Tibial nerve (tissue), 4 donors: ENCODE data around the gene EHF. TPM values are rescaled to one million over a fixed set of nuclear protein-coding genes. Genes with fewer than 3 reads are reported as not detected.

Experiments used
- DNase-seq, 2 donors: peaks; one replicate each; pipeline ENCODE4 v3.0.0-alpha.2; 2019; ENCODE audit warnings: low spot score in 2 of 2
- H3K27ac ChIP-seq, 4 donors: fragments of 200-600 bp; sonication (generic) in 3 of 4; one replicate each; pipeline ENCODE4 v1.5.1; 2017 to 2019; ENCODE audit warnings: mild to moderate bottlenecking in 1 of 4
- H3K27me3 ChIP-seq, 2 donors: fragments of 200-600 bp; sonication (generic) in 1 of 2; one replicate each; pipeline versions ENCODE4 v1.5.1 to v1.6.0; 2017 to 2019
- H3K36me3 ChIP-seq, 3 donors: fragments of 200-600 bp; sonication (generic); one replicate each; pipeline ENCODE4 v1.5.1; 2018 to 2019
- H3K4me1 ChIP-seq, 4 donors: fragments of 200-600 bp; sonication (generic) in 3 of 4; one replicate each; pipeline ENCODE4 v1.5.1; 2017 to 2019
- H3K4me3 ChIP-seq, 4 donors: fragments of 200-600 bp; sonication (generic) in 3 of 4; one replicate each; pipeline ENCODE4 v1.5.1; 2017 to 2019; ENCODE audit warnings: mild to moderate bottlenecking in 1 of 4, moderate library complexity in 1 of 4
- H3K9me3 ChIP-seq, 4 donors: fragments of 200-600 bp; sonication (generic) in 3 of 4; one replicate each; pipeline ENCODE4 v1.5.1; 2017 to 2019
- EP300 ChIP-seq, 2 donors: sonication (generic); formaldehyde crosslinking; IDR thresholded peaks; one replicate each; pipeline ENCODE4 v1.6.1; 2017; ENCODE audit warnings: antibody characterized with exemption in 2 of 2, mild to moderate bottlenecking in 1 of 2
- POLR2A ChIP-seq, 2 donors: fragments of 450-650 bp; IDR thresholded peaks; one replicate each; pipeline ENCODE4 v1.6.1; 2017; ENCODE audit warnings: antibody characterized with exemption in 2 of 2, mild to moderate bottlenecking in 2 of 2, moderate library complexity in 2 of 2
- WGBS, 2 donors: methylation state at CpG; one replicate each; pipeline ENCODE4 v1.1.5; 2018; 5-methylcytosine and 5-hydroxymethylcytosine counted together
- total RNA-seq, 4 donors: library from RNA; depleted of rRNA; stranded (reverse); fragments of >200 nt; gene quantifications; one replicate each; pipeline ENCODE4 v1.1.0, GENCODE V29; 2016
- TF ChIP-seq, protein P1 (sequence below), 5 experiments: fragments of 200-600 bp in 3 of 5; fragments of 450-650 bp in 2 of 5; sonication (generic) in 3 of 5; IDR thresholded peaks; one replicate each; pipeline ENCODE4 v1.5.1; 2016 to 2019; ENCODE audit warnings: antibody characterized with exemption in 5 of 5, mild to moderate bottlenecking in 3 of 5, moderate library complexity in 2 of 5

Gene EHF
- total RNA-seq, 4 donors from 2014 or later: 0.22 TPM; not detected in 3

DNA sequence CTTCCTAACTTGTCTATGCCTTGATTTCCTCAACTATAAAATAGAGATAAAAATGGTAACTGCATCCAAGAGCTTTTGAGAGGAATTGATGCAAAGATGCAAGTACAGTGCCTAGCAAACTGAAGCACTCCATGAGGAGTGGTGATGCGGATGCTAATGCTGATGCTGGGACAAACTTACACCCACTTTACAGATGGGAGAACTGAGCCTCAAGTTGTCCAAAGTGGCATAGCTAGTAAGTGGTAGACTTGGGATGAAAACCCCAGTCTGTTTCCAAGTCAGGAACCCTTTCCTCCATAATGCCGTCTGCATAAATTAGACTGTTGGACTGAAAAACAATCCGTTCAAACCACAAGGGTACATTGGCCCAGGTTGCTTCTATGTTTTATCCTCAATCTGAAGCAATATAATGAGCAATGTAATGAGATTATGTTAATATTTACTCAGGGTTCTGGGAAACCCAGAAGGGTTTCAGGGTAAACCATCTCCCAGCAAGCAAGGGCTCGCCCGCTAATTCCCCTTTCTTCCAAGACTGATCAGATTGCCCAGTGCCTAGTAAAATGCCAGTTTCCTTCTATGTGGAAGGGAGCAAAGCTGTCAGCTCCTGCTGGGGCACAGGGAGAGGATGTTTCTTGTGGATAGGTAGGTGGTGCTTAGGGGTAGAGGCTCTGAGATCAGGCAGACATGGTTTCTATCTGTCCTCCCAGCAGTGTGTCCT lies 10.4 kb upstream of the EHF start:
- TF ChIP-seq EP300 (IDR thresholded peaks at IDR 0.05) (no peak), POLR2A (IDR thresholded peaks at IDR 0.05) (no peak)
- TF ChIP-seq, protein P1, sequence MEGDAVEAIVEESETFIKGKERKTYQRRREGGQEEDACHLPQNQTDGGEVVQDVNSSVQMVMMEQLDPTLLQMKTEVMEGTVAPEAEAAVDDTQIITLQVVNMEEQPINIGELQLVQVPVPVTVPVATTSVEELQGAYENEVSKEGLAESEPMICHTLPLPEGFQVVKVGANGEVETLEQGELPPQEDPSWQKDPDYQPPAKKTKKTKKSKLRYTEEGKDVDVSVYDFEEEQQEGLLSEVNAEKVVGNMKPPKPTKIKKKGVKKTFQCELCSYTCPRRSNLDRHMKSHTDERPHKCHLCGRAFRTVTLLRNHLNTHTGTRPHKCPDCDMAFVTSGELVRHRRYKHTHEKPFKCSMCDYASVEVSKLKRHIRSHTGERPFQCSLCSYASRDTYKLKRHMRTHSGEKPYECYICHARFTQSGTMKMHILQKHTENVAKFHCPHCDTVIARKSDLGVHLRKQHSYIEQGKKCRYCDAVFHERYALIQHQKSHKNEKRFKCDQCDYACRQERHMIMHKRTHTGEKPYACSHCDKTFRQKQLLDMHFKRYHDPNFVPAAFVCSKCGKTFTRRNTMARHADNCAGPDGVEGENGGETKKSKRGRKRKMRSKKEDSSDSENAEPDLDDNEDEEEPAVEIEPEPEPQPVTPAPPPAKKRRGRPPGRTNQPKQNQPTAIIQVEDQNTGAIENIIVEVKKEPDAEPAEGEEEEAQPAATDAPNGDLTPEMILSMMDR (IDR thresholded peaks at IDR 0.05): no peak
- Histone ChIP-seq H3K36me3 (no peaks in the 10 kb centered on the region), H3K4me1 (peaks cover 0 to 24% (median 2%) of the 10 kb centered on the region in 4 donors), H3K4me3 (no peak overlapping the region), H3K27me3 (no peaks in the 10 kb centered on the region), H3K27ac (no peak overlapping the region), H3K9me3 (no peaks in the 10 kb centered on the region)
- WGBS, 2 donors: 94 to 97% methylated on average over 5 of the region's 5 CpGs
- DNase-seq: no peak

DNA sequence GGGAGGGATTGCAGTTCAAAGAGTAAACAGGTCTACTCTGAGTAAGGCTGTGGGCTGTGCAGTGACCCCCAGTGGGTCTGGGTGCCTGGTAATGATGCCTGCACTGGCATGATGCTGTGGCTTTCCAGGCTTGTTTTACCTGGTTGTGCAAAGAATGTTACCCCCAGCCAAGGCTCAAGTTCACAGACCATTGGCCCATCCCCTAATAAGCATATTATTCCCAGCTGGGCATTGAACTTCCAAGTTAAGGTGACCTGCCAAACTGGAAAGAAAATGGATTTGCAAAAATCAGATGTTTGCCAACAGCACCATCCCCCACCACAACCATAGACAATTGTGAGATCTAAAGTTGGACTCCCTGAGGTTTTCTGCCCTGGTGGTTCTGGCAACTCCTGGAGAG lies 7.9 kb upstream of the EHF start:
- H3K27me3 ChIP-seq: no peaks in the 10 kb centered on the region
- no peak overlapping the region for H3K4me3 ChIP-seq
- H3K36me3 ChIP-seq: no peaks in the 10 kb centered on the region
- DNase-seq: no peak
- H3K9me3 ChIP-seq: no peaks in the 10 kb centered on the region
- no peak overlapping the region for H3K27ac ChIP-seq
- TF ChIP-seq EP300 (IDR thresholded peaks at IDR 0.05) (no peak), POLR2A (IDR thresholded peaks at IDR 0.05) (no peak)
- TF ChIP-seq, protein P1 (IDR thresholded peaks at IDR 0.05): no peak
- H3K4me1 ChIP-seq: peaks cover 0 to 24% (median 2%) of the 10 kb centered on the region in 4 donors

DNA sequence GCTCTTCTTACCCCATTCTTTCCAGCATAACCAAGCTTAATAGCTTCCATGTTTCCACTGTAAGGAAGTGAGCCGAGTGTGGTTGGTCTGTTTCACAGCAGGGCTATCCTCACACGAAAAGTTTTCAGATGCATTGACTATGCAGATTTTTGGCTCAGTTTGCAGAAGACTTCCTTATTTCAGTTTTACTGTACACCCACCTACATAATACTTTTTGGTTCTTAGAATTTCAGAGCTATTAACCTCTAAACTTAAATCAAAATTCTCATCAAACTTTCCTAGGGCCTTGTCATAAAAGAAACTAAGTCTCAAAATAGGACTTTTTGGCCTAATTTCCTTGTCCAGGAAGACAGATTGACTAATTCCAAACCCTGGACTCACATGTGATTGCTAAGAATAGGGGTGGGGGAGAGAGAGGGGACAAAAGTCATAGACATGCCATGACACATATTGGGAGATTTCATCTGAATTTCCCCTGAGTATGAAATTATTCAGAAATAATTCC lies 7.3 kb upstream of the EHF start:
- peaks cover 0 to 24% (median 2%) of the 10 kb centered on the region in 4 donors for H3K4me1 ChIP-seq
- no peak overlapping the region for H3K4me3 ChIP-seq
- H3K27ac ChIP-seq: no peak overlapping the region
- TF ChIP-seq EP300 (IDR thresholded peaks at IDR 0.05) (no peak), POLR2A (IDR thresholded peaks at IDR 0.05) (no peak)
- TF ChIP-seq, protein P1 (IDR thresholded peaks at IDR 0.05): no peak
- no peak for DNase-seq
- 55 to 62% methylated on average over 2 of the region's 2 CpGs for WGBS, 2 donors
- no peaks in the 10 kb centered on the region for H3K27me3 ChIP-seq
- no peaks in the 10 kb centered on the region for H3K9me3 ChIP-seq
- H3K36me3 ChIP-seq: no peaks in the 10 kb centered on the region

DNA sequence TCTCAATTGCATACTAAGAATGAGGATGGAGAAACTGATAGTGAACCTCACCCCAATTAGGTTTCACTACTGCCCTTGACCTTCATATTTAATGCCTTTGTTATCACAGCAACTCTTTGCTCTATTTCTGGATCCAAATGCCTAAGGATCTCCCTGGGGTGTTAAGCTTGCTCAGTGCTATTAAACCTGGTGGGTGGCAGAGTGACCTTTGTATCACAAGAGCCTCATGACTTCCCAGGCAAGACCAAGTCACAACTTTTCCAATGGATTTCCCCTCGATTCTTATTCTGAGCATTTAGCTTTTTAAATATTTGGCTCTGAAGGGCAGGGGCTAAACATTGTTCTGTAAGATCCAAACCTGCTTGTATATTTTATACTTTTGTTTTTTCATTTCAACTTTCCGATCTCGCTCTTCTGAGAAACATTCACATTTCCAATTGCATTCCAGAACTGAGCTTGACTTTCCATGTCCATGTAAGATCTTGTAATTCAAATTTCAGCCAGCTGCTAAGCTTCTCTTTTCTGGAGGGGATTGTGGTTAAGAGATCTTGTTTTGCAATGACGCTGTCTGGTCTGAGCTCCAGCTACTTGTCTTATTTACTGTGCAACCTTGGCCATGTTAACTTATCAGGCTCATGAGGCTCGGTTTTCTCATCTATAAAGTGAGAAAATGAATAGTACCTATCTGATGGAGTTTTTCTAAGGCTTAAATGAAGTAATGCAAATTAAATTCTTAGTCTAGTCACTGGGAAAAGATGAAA lies 6.4 kb upstream of the EHF start:
- H3K27me3 ChIP-seq: no peaks in the 10 kb centered on the region
- H3K9me3 ChIP-seq: no peaks in the 10 kb centered on the region
- H3K36me3 ChIP-seq: no peaks in the 10 kb centered on the region
- H3K27ac ChIP-seq: no peak overlapping the region
- WGBS, 2 donors: 52 to 54% methylated on average over 5 of the region's 5 CpGs
- H3K4me3 ChIP-seq: no peak overlapping the region
- H3K4me1 ChIP-seq: peaks cover 0 to 24% (median 2%) of the 10 kb centered on the region in 4 donors
- TF ChIP-seq EP300 (IDR thresholded peaks at IDR 0.05) (no peak), POLR2A (IDR thresholded peaks at IDR 0.05) (no peak)
- TF ChIP-seq, protein P1 (IDR thresholded peaks at IDR 0.05): no peak
- peak in 1 of 2 donors; percentile 21 for DNase-seq

DNA sequence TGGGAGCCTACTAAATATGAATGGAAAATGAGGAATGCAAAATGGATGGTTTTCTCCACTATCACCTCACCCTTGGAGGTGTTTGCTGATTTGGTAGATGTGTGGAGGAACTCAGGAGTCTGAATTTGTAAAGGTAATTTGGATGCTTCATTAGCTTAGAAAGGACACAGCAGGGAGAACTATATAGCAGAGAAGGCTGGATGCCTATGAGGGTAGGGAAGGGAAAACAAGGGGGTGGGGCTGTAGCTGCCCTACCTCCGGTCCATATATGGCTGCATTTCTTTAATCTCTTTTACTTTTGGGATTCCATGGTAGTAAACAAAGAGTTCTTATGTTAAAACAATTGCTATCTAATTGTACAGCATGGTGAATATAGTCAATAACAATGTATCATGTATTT lies 4.8 kb upstream of the EHF start:
- Histone ChIP-seq H3K27me3 (no peaks in the 10 kb centered on the region), H3K9me3 (no peaks in the 10 kb centered on the region), H3K4me1 (peaks cover 0 to 24% (median 2%) of the 10 kb centered on the region in 4 donors), H3K36me3 (no peaks in the 10 kb centered on the region), H3K27ac (no peak overlapping the region), H3K4me3 (no peak overlapping the region)
- DNase-seq: no peak
- TF ChIP-seq, protein P1 (IDR thresholded peaks at IDR 0.05): no peak
- no peak for TF ChIP-seq POLR2A (IDR thresholded peaks at IDR 0.05)
- no peak for TF ChIP-seq EP300 (IDR thresholded peaks at IDR 0.05)
- WGBS, 2 donors: 81 to 84% methylated on average over 1 of the region's 1 CpG
